Osteoblast (primary cell): ENCODE results near the gene FAM72D. TPM values are rescaled to one million over a fixed set of nuclear protein-coding genes. Genes with fewer than 3 reads are reported as not detected.
"Not testable (repeated sequence)": the region's sequence is repeated elsewhere in the genome, so short reads cannot be mapped to it uniquely, and the experiment has no call there.

Source experiments
- DNase-seq: peaks from one replicate; pipeline ENCODE4 v3.0.0; 2011; ENCODE audit warnings: low spot score, mixed read lengths; ENCODE audit not compliant: insufficient read length; ENCODE audit errors: missing footprints
- H2AFZ ChIP-seq: 2 replicates; pipeline ENCODE4 v1.6.0; 2011; ENCODE audit warnings: mild to moderate bottlenecking, low read length
- H3K27ac ChIP-seq: 2 replicates; pipeline ENCODE4 v1.5.1; 2011; ENCODE audit warnings: mild to moderate bottlenecking, low read depth, low read length, moderate library complexity
- H3K27me3 ChIP-seq: 2 replicates; pipeline ENCODE4 v1.6.0; 2012; ENCODE audit warnings: mild to moderate bottlenecking, control low read depth, inconsistent platforms, low read length, moderate library complexity; ENCODE audit not compliant: insufficient read depth
- H3K36me3 ChIP-seq: 2 replicates; pipeline ENCODE4 v1.5.1; 2011; ENCODE audit warnings: mild to moderate bottlenecking, low read length, control low read depth, moderate library complexity; ENCODE audit not compliant: insufficient read depth
- H3K4me1 ChIP-seq: 2 replicates; pipeline ENCODE4 v1.5.1; 2011; ENCODE audit warnings: mild to moderate bottlenecking, low read length, control low read depth, moderate library complexity; ENCODE audit not compliant: insufficient read depth
- H3K4me2 ChIP-seq: 2 replicates; pipeline ENCODE4 v1.6.0; 2011; ENCODE audit warnings: mild to moderate bottlenecking, low read length; ENCODE audit not compliant: insufficient read depth
- H3K4me3 ChIP-seq: fragments of 200-600 bp; sonication (generic); 3 replicates; pipeline ENCODE4 v1.5.1; 2012; ENCODE audit warnings: mild to moderate bottlenecking, low read length, inconsistent platforms; ENCODE audit not compliant: insufficient read depth
- H3K79me2 ChIP-seq: 2 replicates; pipeline ENCODE4 v1.6.0; 2012; ENCODE audit warnings: mild to moderate bottlenecking, low read length, control low read depth, inconsistent platforms; ENCODE audit not compliant: insufficient read depth
- H3K9me3 ChIP-seq: 2 replicates; pipeline ENCODE4 v1.5.1; 2011; ENCODE audit warnings: low read depth, low read length, control low read depth
- H4K20me1 ChIP-seq: 2 replicates; pipeline ENCODE4 v1.6.0; 2012; ENCODE audit warnings: mild to moderate bottlenecking, low read length, control low read depth; ENCODE audit not compliant: insufficient read depth
- total RNA-seq: library from RNA; depleted of rRNA; stranded (reverse); fragments of >200 nt; gene quantifications from 2 replicates; pipeline ENCODE4 v1.2.3, GENCODE V29; 2012

Gene FAM72D
- total RNA-seq, 1 donor = under 0.01 TPM

GRCh38 chr1:145079737-145080136 lies 16.0 kb upstream of the FAM72D start:
- H3K4me3 ChIP-seq, H3K4me2 ChIP-seq, H3K9me3 ChIP-seq, H3K27me3 ChIP-seq, H3K36me3 ChIP-seq, DNase-seq, H2AFZ ChIP-seq, H3K4me1 ChIP-seq, H3K27ac ChIP-seq, H4K20me1 ChIP-seq, H3K79me2 ChIP-seq: not testable (repeated sequence)

DNA sequence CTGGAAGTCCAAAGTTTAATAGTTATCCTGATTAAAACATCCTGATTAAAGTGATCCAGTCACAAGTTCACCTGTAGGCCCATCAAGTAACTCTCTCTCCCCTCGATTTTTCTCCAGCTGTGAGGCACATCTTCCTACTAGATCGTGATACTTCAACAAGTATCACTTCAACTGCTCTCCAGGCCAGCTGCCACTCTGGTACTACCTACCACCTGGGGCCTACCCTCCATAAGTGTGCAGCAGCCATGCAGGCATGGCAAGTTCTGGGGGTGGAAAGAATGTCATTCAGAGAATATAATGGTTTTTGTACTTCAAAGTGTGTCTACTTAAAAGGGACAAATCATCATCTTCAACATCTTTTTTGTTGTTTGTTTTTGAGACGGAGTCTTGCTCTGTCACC lies 15.6 kb upstream of the FAM72D start:
- H4K20me1 ChIP-seq, H3K27ac ChIP-seq, H3K27me3 ChIP-seq, H3K79me2 ChIP-seq, H2AFZ ChIP-seq, H3K9me3 ChIP-seq, H3K4me3 ChIP-seq, H3K36me3 ChIP-seq, H3K4me2 ChIP-seq, H3K4me1 ChIP-seq, DNase-seq: not testable (repeated sequence)

DNA sequence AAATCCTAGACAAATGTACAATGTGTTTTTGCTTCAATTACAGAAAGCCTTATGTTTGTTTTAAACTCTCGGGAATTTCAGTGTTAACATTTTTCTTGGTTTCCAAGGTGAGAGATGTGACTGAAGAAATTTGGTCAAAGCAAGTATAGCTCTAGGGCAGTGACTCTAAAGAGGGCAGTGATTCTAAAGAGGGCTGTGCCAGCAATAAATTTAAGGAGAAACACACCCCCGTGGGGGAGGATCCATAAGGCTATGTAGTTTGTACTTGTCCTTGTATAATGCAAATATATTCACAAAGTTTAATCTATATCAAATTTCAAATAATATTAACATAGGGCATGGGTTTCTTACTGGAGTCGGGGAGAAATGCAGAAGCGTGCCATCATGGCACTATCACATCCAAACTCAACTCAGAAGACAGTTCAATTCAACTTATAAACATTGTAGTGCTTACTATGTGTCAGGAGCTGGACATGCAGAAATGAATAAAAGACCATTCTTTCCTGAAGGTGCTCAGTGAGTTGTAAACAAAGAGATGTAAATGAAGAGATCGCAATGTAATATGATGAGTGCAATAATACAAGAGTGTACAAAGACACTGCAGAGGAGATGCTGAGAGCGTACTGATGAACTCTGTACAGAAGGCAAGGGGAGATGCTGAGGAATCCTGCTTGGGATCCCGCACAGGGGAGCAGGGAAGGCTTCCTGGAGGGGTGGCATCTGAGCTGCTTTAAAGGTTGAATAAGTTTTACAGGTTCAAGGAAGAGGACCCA lies 13.1 kb upstream of the FAM72D start:
- not testable (repeated sequence) for H3K4me3 ChIP-seq, H3K27ac ChIP-seq, H3K4me1 ChIP-seq, H3K36me3 ChIP-seq, H3K27me3 ChIP-seq, H4K20me1 ChIP-seq, DNase-seq, H3K4me2 ChIP-seq, H3K79me2 ChIP-seq, H3K9me3 ChIP-seq, H2AFZ ChIP-seq

- DNase-seq = not testable (repeated sequence)
- Histone ChIP-seq H3K4me2 (peak overlapping the region; percentile 28), H3K4me3 (peak overlapping the region; percentile 57)
Measured at GRCh38 chr1:145093517-145094149, 2.1 kb upstream of the FAM72D start.

GRCh38 chr1:145094655-145095211 lies 1.0 kb upstream of the FAM72D start:
- peak overlapping the region; percentile 45 for H3K4me3 ChIP-seq
- H3K4me2 ChIP-seq, H3K27me3 ChIP-seq, H2AFZ ChIP-seq, H3K36me3 ChIP-seq, H3K79me2 ChIP-seq, H4K20me1 ChIP-seq, DNase-seq, H3K4me1 ChIP-seq, H3K9me3 ChIP-seq, H3K27ac ChIP-seq: not testable (repeated sequence)

More at GRCh38 chr1:145093517-145094149, 2.1 kb upstream of the FAM72D start:
- H3K36me3 ChIP-seq, H4K20me1 ChIP-seq, H3K9me3 ChIP-seq, H2AFZ ChIP-seq, H3K4me1 ChIP-seq, H3K27ac ChIP-seq, H3K27me3 ChIP-seq, H3K79me2 ChIP-seq: not testable (repeated sequence)

GRCh38 chr1:145101725-145102124 lies 6.0 kb downstream of the FAM72D start:
- H3K4me3 ChIP-seq, H3K36me3 ChIP-seq, H3K4me2 ChIP-seq, H3K27ac ChIP-seq, DNase-seq, H3K79me2 ChIP-seq, H4K20me1 ChIP-seq, H3K4me1 ChIP-seq, H2AFZ ChIP-seq, H3K9me3 ChIP-seq, H3K27me3 ChIP-seq: not testable (repeated sequence)

GRCh38 chr1:145103294-145103693 lies 7.5 kb downstream of the FAM72D start:
- H3K4me2 ChIP-seq, H3K4me3 ChIP-seq, DNase-seq, H3K27me3 ChIP-seq, H2AFZ ChIP-seq, H4K20me1 ChIP-seq, H3K9me3 ChIP-seq, H3K4me1 ChIP-seq, H3K79me2 ChIP-seq, H3K36me3 ChIP-seq, H3K27ac ChIP-seq: not testable (repeated sequence)

- H3K4me1 ChIP-seq, H3K36me3 ChIP-seq, H3K9me3 ChIP-seq, H3K27me3 ChIP-seq, H3K79me2 ChIP-seq, DNase-seq, H3K4me3 ChIP-seq, H3K27ac ChIP-seq, H4K20me1 ChIP-seq, H2AFZ ChIP-seq, H3K4me2 ChIP-seq: not testable (repeated sequence)
Measured at GRCh38 chr1:145111674-145112073, 15.9 kb downstream of the FAM72D start.

DNA sequence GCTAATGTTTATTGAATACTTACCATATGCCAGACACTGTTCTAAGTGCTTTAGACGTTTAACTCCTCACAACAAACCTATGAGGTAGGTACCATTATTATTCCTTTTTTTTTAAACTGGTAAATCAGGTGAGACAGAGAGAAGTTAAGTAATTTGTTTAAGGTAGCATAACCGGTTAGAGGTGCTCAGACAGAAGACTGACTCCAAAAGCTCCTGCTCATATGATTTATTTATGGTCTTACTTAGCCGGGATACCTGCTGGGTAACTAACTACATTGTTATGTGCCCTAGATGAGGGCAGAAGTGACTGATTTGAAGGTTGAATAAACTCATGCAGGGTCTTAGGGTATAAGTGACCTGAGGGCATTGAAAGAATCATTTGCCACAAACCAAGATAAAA lies 16.9 kb downstream of the FAM72D start:
- not testable (repeated sequence) for H3K4me2 ChIP-seq, H2AFZ ChIP-seq, H4K20me1 ChIP-seq, H3K36me3 ChIP-seq, H3K4me1 ChIP-seq, DNase-seq, H3K27me3 ChIP-seq, H3K4me3 ChIP-seq, H3K27ac ChIP-seq, H3K9me3 ChIP-seq, H3K79me2 ChIP-seq
